HG02981 (cell line): ENCODE results near the gene SCIN.
"Not testable (repeated sequence)": the region's sequence is repeated elsewhere in the genome, so short reads cannot be mapped to it uniquely, and the experiment has no call there.

Experiments used
- ATAC-seq: cut with Tn5 transposase; IDR thresholded peaks from one replicate; pipeline ENCODE4 v1.9.1; 2021; ENCODE audit warnings: mild to moderate bottlenecking, moderate library complexity; ENCODE audit not compliant: unreplicated experiment

The SCIN gene

GRCh38 chr7:12570534-12571461 is at the start of gene SCIN:
Gene SCIN (plus strand): TSS chr7:12570720. CDS start chr7:12570787, 67 bp downstream.
- ATAC-seq = peak; percentile 31

GRCh38 chr7:12524794-12525386 is 45.6 kb upstream of the SCIN start:
- peak; percentile 56 for ATAC-seq

- ATAC-seq = not testable (repeated sequence)
These were observed 43.8 kb upstream of the SCIN start for GRCh38 chr7:12526693-12527092.

GRCh38 chr7:12527670-12528069 is 42.9 kb upstream of the SCIN start:
- not testable (repeated sequence) for ATAC-seq

GRCh38 chr7:12529971-12530710 is 40.4 kb upstream of the SCIN start:
- ATAC-seq = no peak

- no peak for ATAC-seq
These were observed 38.7 kb upstream of the SCIN start for GRCh38 chr7:12531784-12532183.

GRCh38 chr7:12534046-12534445 is 36.5 kb upstream of the SCIN start:
- ATAC-seq = no peak

GRCh38 chr7:12539681-12540080 is 30.8 kb upstream of the SCIN start:
- ATAC-seq = no peak

- ATAC-seq = no peak
These were observed 29.7 kb upstream of the SCIN start for GRCh38 chr7:12540850-12541249.

GRCh38 chr7:12543586-12543985 is 26.9 kb upstream of the SCIN start:
- ATAC-seq = no peak

GRCh38 chr7:12549106-12549505 is 21.4 kb upstream of the SCIN start:
- ATAC-seq = no peak

- no peak for ATAC-seq
These were observed 19.6 kb upstream of the SCIN start for GRCh38 chr7:12550956-12551355.

- ATAC-seq = no peak
These were observed 17.6 kb upstream of the SCIN start for GRCh38 chr7:12552876-12553275.

- ATAC-seq = no peak
These were observed 17.1 kb upstream of the SCIN start for GRCh38 chr7:12553416-12553815.

GRCh38 chr7:12554351-12554750 is 16.2 kb upstream of the SCIN start:
- no peak for ATAC-seq

GRCh38 chr7:12554872-12555271 is 15.6 kb upstream of the SCIN start:
- ATAC-seq = no peak

- peak; percentile 46 for ATAC-seq
These were observed 14.8 kb upstream of the SCIN start for GRCh38 chr7:12555695-12556094.

GRCh38 chr7:12556139-12556792 is 14.3 kb upstream of the SCIN start:
- ATAC-seq = peak; percentile 38

- no peak for ATAC-seq
These were observed 13.2 kb upstream of the SCIN start for GRCh38 chr7:12557282-12557681.

GRCh38 chr7:12564996-12565764 is 5.3 kb upstream of the SCIN start:
- ATAC-seq = no peak
